ENCODE measurements around the gene STK10. TPM values are rescaled to one million over a fixed set of nuclear protein-coding genes. Genes with fewer than 3 reads are reported as not detected.

The STK10 gene
- polyA plus RNA-seq, 1 of the 3 experiments (the other 2 are of a cell fraction) = 11.0 TPM

DNA sequence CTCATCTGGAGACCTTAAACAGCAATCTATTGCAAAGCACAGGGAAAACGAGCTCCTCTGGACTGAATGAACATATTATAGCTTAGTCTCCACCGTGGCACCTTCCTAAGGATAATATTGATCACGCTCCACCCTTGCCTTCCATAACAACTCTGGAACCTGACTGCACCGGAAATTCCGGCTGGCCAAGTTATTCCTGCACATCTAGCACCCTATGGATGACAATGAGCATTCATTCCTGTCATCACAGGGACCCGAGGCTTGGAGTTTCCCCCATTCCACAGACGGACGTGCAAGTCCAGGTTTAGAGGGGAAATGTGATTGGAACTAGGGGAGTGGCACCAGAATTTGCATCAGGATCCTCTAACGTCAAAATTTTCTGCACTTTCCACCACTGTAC lies 27.5 kb downstream of the STK10 start (continued):
- TF ChIP-seq CHD2 (IDR thresholded peaks at IDR 0.05; ENCODE audit: low read length, partially characterized antibody) = no peak

DNA sequence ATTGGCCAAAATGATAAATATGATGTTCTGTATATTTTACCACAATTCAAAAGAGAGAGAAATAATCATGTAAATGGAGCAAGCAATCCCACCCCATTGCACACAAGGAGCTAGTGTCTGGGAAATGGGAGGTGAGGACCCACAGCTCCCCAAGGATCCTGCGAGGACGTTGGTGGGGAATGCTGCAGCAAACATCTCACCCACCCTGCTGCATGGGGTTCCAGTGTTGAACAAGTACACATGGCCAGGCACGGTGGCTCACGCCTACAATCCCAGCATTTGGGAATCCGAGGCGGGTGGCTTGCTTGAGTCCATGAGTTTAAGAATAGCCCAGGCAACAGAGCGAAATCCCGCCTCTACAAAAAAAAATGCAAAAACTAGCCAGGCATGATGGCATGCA lies 29.0 kb downstream of the STK10 start:
- Histone ChIP-seq H3K9me2 (no peaks in the 10 kb centered on the region), H3K36me3 (replicated peaks in 1 of 2; ENCODE audit: control insufficient read depth in 1 of 2, insufficient read depth in 2 of 2, low read length in 1 of 2) (peaks cover 3 to 8% of the 10 kb centered on the region in 2 experiments), H3F3A (replicated peaks; ENCODE audit: insufficient read depth) (no peaks in the 10 kb centered on the region), H3K27me3 (ENCODE audit: insufficient read depth) (no peaks in the 10 kb centered on the region), H2AFZ (ENCODE audit: low read depth) (no peak overlapping the region), H3K79me2 (ENCODE audit: insufficient read depth) (peaks cover 16% of the 10 kb centered on the region; the same call in 1 of the 2 replicates), H3K4me1 (ENCODE audit: control insufficient read depth in 1 of 2, insufficient read depth in 2 of 2, low read depth in 1 of 2, low read length in 1 of 2) (no peaks in the 10 kb centered on the region; a peak in 1 of 4 replicates), H3K4me2 (no peak overlapping the region), H4K20me1 (ENCODE audit: insufficient read depth) (0 out of 2 replicates have a peak, but pooled peaks cover 6% of the 10 kb centered on the region), H3K9me3 (no peaks in the 10 kb centered on the region), H3K9ac (no peak overlapping the region), H3K4me3 (ENCODE audit: low read depth in 2 of 2, low read length in 1 of 2) (no peak overlapping the region), H3K27ac (ENCODE audit: low read depth in 2 of 2, low read length in 1 of 2) (no peak overlapping the region)
- WGBS (ENCODE audit: low lambda C conversion rate) = 97% methylated on average over 5 of the region's 8 CpGs
- TF ChIP-seq MXI1 (IDR thresholded peaks at IDR 0.05; ENCODE audit: low read depth, low read length) (no peak), TAF1 (IDR thresholded peaks at IDR 0.05; ENCODE audit: borderline replicate concordance, low read depth, low read length) (no peak), SMC3 (IDR thresholded peaks at IDR 0.05; ENCODE audit: low read depth, low read length) (no peak), GABPA (IDR thresholded peaks at IDR 0.05; ENCODE audit: low read depth) (no peak), RAD21 (IDR thresholded peaks at IDR 0.05; ENCODE audit: low read length) (no peak), RFX5 (IDR thresholded peaks at IDR 0.05; ENCODE audit: low read length) (no peak), EP300 (IDR thresholded peaks at IDR 0.05; ENCODE audit: borderline replicate concordance in 1 of 2, low read depth in 1 of 2, low read length in 1 of 2) (no peak), JUND (IDR thresholded peaks at IDR 0.05) (no peak), POLR2AphosphoS5 (IDR thresholded peaks at IDR 0.05; ENCODE audit: low read depth, low read length) (no peak), TEAD4 (IDR thresholded peaks at IDR 0.05; ENCODE audit: borderline replicate concordance, insufficient read depth) (no peak), GATA2 (CRISPR knock-in tag; IDR thresholded peaks at IDR 0.05) (no peak), FOXJ3 (CRISPR knock-in tag; IDR thresholded peaks at IDR 0.05) (no peak), TCF12 (IDR thresholded peaks at IDR 0.05) (no peak), RXRA (IDR thresholded peaks at IDR 0.05; ENCODE audit: borderline replicate concordance, low read depth) (no peak)
- TF ChIP-seq, protein P1, sequence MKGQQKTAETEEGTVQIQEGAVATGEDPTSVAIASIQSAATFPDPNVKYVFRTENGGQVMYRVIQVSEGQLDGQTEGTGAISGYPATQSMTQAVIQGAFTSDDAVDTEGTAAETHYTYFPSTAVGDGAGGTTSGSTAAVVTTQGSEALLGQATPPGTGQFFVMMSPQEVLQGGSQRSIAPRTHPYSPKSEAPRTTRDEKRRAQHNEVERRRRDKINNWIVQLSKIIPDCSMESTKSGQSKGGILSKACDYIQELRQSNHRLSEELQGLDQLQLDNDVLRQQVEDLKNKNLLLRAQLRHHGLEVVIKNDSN (IDR thresholded peaks at IDR 0.05; ENCODE audit: borderline replicate concordance, low read depth) = no peak
- TF ChIP-seq, protein P2, sequence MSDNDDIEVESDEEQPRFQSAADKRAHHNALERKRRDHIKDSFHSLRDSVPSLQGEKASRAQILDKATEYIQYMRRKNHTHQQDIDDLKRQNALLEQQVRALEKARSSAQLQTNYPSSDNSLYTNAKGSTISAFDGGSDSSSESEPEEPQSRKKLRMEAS (IDR thresholded peaks at IDR 0.05; ENCODE audit: low read depth) = no peak
- TF ChIP-seq, protein P3, sequence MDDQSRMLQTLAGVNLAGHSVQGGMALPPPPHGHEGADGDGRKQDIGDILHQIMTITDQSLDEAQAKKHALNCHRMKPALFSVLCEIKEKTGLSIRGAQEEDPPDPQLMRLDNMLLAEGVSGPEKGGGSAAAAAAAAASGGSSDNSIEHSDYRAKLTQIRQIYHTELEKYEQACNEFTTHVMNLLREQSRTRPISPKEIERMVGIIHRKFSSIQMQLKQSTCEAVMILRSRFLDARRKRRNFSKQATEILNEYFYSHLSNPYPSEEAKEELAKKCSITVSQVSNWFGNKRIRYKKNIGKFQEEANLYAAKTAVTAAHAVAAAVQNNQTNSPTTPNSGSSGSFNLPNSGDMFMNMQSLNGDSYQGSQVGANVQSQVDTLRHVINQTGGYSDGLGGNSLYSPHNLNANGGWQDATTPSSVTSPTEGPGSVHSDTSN (IDR thresholded peaks at IDR 0.05) = no peak
- TF ChIP-seq, protein P4, sequence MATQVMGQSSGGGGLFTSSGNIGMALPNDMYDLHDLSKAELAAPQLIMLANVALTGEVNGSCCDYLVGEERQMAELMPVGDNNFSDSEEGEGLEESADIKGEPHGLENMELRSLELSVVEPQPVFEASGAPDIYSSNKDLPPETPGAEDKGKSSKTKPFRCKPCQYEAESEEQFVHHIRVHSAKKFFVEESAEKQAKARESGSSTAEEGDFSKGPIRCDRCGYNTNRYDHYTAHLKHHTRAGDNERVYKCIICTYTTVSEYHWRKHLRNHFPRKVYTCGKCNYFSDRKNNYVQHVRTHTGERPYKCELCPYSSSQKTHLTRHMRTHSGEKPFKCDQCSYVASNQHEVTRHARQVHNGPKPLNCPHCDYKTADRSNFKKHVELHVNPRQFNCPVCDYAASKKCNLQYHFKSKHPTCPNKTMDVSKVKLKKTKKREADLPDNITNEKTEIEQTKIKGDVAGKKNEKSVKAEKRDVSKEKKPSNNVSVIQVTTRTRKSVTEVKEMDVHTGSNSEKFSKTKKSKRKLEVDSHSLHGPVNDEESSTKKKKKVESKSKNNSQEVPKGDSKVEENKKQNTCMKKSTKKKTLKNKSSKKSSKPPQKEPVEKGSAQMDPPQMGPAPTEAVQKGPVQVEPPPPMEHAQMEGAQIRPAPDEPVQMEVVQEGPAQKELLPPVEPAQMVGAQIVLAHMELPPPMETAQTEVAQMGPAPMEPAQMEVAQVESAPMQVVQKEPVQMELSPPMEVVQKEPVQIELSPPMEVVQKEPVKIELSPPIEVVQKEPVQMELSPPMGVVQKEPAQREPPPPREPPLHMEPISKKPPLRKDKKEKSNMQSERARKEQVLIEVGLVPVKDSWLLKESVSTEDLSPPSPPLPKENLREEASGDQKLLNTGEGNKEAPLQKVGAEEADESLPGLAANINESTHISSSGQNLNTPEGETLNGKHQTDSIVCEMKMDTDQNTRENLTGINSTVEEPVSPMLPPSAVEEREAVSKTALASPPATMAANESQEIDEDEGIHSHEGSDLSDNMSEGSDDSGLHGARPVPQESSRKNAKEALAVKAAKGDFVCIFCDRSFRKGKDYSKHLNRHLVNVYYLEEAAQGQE (IDR thresholded peaks at IDR 0.05; ENCODE audit: low read depth, low read length) = no peak
- TF ChIP-seq, protein P5, sequence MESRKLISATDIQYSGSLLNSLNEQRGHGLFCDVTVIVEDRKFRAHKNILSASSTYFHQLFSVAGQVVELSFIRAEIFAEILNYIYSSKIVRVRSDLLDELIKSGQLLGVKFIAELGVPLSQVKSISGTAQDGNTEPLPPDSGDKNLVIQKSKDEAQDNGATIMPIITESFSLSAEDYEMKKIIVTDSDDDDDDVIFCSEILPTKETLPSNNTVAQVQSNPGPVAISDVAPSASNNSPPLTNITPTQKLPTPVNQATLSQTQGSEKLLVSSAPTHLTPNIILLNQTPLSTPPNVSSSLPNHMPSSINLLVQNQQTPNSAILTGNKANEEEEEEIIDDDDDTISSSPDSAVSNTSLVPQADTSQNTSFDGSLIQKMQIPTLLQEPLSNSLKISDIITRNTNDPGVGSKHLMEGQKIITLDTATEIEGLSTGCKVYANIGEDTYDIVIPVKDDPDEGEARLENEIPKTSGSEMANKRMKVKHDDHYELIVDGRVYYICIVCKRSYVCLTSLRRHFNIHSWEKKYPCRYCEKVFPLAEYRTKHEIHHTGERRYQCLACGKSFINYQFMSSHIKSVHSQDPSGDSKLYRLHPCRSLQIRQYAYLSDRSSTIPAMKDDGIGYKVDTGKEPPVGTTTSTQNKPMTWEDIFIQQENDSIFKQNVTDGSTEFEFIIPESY (IDR thresholded peaks at IDR 0.05; ENCODE audit: borderline replicate concordance, low read depth) = no peak
- POLR2A ChIA-PET = interaction anchor here (0.6 kb wide), 1 partner anchor 495 kb away, joined by 5 read pairs; no protein-coding TSS in a partner anchor
- no peak for DNase-seq
- CTCF ChIA-PET = interaction anchor here (0.7 to 1.2 kb wide), 2 partner anchors 30 to 55 kb away, joined by 3 read pairs; partner anchors contain the start of gene STK10
